Measurements from ENCODE around the gene PER2. TPM values are rescaled to one million over a fixed set of nuclear protein-coding genes. Genes with fewer than 3 reads are reported as not detected.
A peak's percentile ranks its signal among the peaks of the same experiment; 100 is the strongest.

PER2 gene
- total and polyA plus RNA-seq, 2 of the 13 experiments (the other 11 are each of a cell fraction or from before 2014, with no cell fraction given), result 5.1 to 9.4 TPM

GRCh38 chr2:238256111-238256510, 32.3 kb downstream of the PER2 start (continued):
- TF ChIP-seq ZBTB26 (CRISPR knock-in tag; IDR thresholded peaks at IDR 0.05; ENCODE audit: borderline replicate concordance), result 0 out of 2 replicates have a peak, but pooled peaks have one; percentile 12
- no peak for TF ChIP-seq SP4 (CRISPR knock-in tag; IDR thresholded peaks at IDR 0.05)
- TF ChIP-seq ZNF609 (CRISPR knock-in tag; IDR thresholded peaks at IDR 0.05; ENCODE audit: borderline replicate concordance), result no peak
- TF ChIP-seq SIN3B (IDR thresholded peaks at IDR 0.05; ENCODE audit: low read length), result no peak

GRCh38 chr2:238255636-238256035, 32.8 kb downstream of the PER2 start:
- no peak overlapping the region for H2AFZ ChIP-seq (ENCODE audit: low read length)
- no peak overlapping the region for H3K4me3 ChIP-seq (replicated peaks in 1 of 3; ENCODE audit: insufficient read depth in 1 of 3, low read depth in 2 of 3, low read length in 3 of 3)
- peaks cover 16% of the 10 kb centered on the region for H3K4me1 ChIP-seq (ENCODE audit: insufficient read depth, low read length)
- FAIRE-seq (no peak), ATAC-seq (no peak), DNase-seq (ENCODE audit: low spot score) (no peak)
- intact Hi-C loops (cut with micrococcal nuclease; ENCODE audit: unreplicated experiment), result loop anchor here (1.0 to 2.0 kb wide), 2 partner anchors 50 to 95 kb away; no protein-coding TSS in a partner anchor
- no peaks in the 10 kb centered on the region for H3K79me2 ChIP-seq (ENCODE audit: insufficient read depth, low read length)
- in situ Hi-C loops (cut with HindIII; ENCODE audit: extremely low pct_ligation_motif_present, low pct_unique_long_range_greater_than_20kb), result no loop called here
- no peak overlapping the region for H3K4me2 ChIP-seq (ENCODE audit: low read depth, low read length)
- 94% methylated on average over 8 of the region's 8 CpGs for WGBS (ENCODE audit: low lambda C conversion rate)
- CTCF ChIA-PET (ENCODE audit: low intra/inter-chr PET ratio, low total read pairs), result interaction anchor here (1.2 to 2.5 kb wide), 5 partner anchors 10 to 397 kb away, joined by 3 to 24 read pairs (median 7); no protein-coding TSS in a partner anchor
- POLR2A ChIA-PET, result no interaction called here
- no peaks in the 10 kb centered on the region for H4K20me1 ChIP-seq (ENCODE audit: insufficient read depth, low read length)
- no TSS peak for BruUV-seq (replicated peaks)
- no peak overlapping the region for H3K9ac ChIP-seq (ENCODE audit: insufficient read depth, low read depth, low read length)
- peaks cover 46 to 79% of the 10 kb centered on the region in 2 experiments for H3K36me3 ChIP-seq (replicated peaks in 1 of 2; ENCODE audit: control insufficient read depth in 1 of 2, insufficient read depth in 2 of 2, low read length in 2 of 2)
- no peaks in the 10 kb centered on the region for H3K9me3 ChIP-seq (ENCODE audit: low read length)
- no peak overlapping the region for H3K27ac ChIP-seq (ENCODE audit: extremely low read length, insufficient read depth, low read length)
- TF ChIP-seq GABPB1 (CRISPR knock-in tag; IDR thresholded peaks at IDR 0.05) (no peak), MAFK (conservative IDR thresholded peaks at IDR 0.05 in 1 of 2, IDR thresholded peaks at IDR 0.05 in 1 of 2; ENCODE audit: low read length in 2 of 2) (0 out of 4 replicates have a peak, but pooled peaks of 1 of the 2 experiments have one; percentile 2), TCF12 (IDR thresholded peaks at IDR 0.05) (no peak), TCF12 (CRISPR knock-in tag; IDR thresholded peaks at IDR 0.05) (no peak), ZNF468 (CRISPR knock-in tag; IDR thresholded peaks at IDR 0.05) (no peak), ZFP1 (CRISPR knock-in tag; IDR thresholded peaks at IDR 0.05) (no peak), ATF4 (CRISPR knock-in tag; IDR thresholded peaks at IDR 0.05) (no peak), AFF4 (CRISPR knock-in tag; IDR thresholded peaks at IDR 0.05) (no peak)
- H3K27me3 ChIP-seq (ENCODE audit: control insufficient read depth in 1 of 2, insufficient read depth in 2 of 2, low read length in 2 of 2), result no peaks in the 10 kb centered on the region
